ENCODE results near the gene PGS1. TPM values are rescaled to one million over a fixed set of nuclear protein-coding genes. Genes with fewer than 3 reads are reported as not detected.

PGS1 gene
- total RNA-seq, 1 donor from 2014 or later = 52.0 TPM

GRCh38 chr17:78335209-78335608 lies 43.2 kb upstream of the PGS1 start:
- no peak overlapping the region for H3K27ac Mint-ChIP-seq (ENCODE audit: unreplicated experiment)
- no peaks in the 10 kb centered on the region for H3K9me3 Mint-ChIP-seq
- H3K4me3 Mint-ChIP-seq = no peak overlapping the region
- peaks cover 6% of the 10 kb centered on the region for H3K4me1 Mint-ChIP-seq
- peaks cover 6% of the 10 kb centered on the region for H3K27me3 Mint-ChIP-seq (ENCODE audit: low read depth)
- no peak for TF ChIP-seq CTCF (conservative IDR thresholded peaks at IDR 0.05)
- no peak for DNase-seq (ENCODE audit: low read depth, low spot score)
- H3K36me3 Mint-ChIP-seq (ENCODE audit: low read depth) = no peaks in the 10 kb centered on the region

GRCh38 chr17:78337244-78338109 lies 41.0 kb upstream of the PGS1 start:
- peaks cover 14% of the 10 kb centered on the region for H3K27me3 Mint-ChIP-seq (ENCODE audit: low read depth)
- H3K4me3 Mint-ChIP-seq = no peak overlapping the region
- no peak for DNase-seq (ENCODE audit: low read depth, low spot score)
- H3K27ac Mint-ChIP-seq (ENCODE audit: unreplicated experiment) = no peak overlapping the region
- H3K4me1 Mint-ChIP-seq = peaks cover 9% of the 10 kb centered on the region
- H3K9me3 Mint-ChIP-seq = no peaks in the 10 kb centered on the region
- no peak for TF ChIP-seq CTCF (conservative IDR thresholded peaks at IDR 0.05)
- H3K36me3 Mint-ChIP-seq (ENCODE audit: low read depth) = no peaks in the 10 kb centered on the region

- H3K27me3 Mint-ChIP-seq (ENCODE audit: low read depth) = peaks cover 21% of the 10 kb centered on the region
- no peak for DNase-seq (ENCODE audit: low read depth, low spot score)
- no peaks in the 10 kb centered on the region for H3K9me3 Mint-ChIP-seq
- TF ChIP-seq CTCF (conservative IDR thresholded peaks at IDR 0.05) = no peak
- H3K4me1 Mint-ChIP-seq = peaks cover 4% of the 10 kb centered on the region
- no peaks in the 10 kb centered on the region for H3K36me3 Mint-ChIP-seq (ENCODE audit: low read depth)
- no peak overlapping the region for H3K27ac Mint-ChIP-seq (ENCODE audit: unreplicated experiment)
- no peak overlapping the region for H3K4me3 Mint-ChIP-seq
Observed at GRCh38 chr17:78338486-78339259, 39.8 kb upstream of the PGS1 start.

- Mint-ChIP-seq H3K36me3 (ENCODE audit: low read depth) (no peaks in the 10 kb centered on the region), H3K4me1 (peaks cover 4% of the 10 kb centered on the region), H3K4me3 (peak overlapping the region; percentile 68), H3K27ac (ENCODE audit: unreplicated experiment) (peak overlapping the region; percentile 6), H3K9me3 (no peaks in the 10 kb centered on the region), H3K27me3 (ENCODE audit: low read depth) (peaks cover 23% of the 10 kb centered on the region)
- no peak for DNase-seq (ENCODE audit: low read depth, low spot score)
- no peak for TF ChIP-seq CTCF (conservative IDR thresholded peaks at IDR 0.05)
Observed at GRCh38 chr17:78340183-78340955, 38.1 kb upstream of the PGS1 start.

Data from neural crest cell (in vitro differentiated cells).